Left renal cortex interstitium (tissue), 4 donors: ENCODE measurements around the gene AQR. TPM values are rescaled to one million over a fixed set of nuclear protein-coding genes. Genes with fewer than 3 reads are reported as not detected.
"Not testable (repeated sequence)": the region's sequence is repeated elsewhere in the genome, so short reads cannot be mapped to it uniquely, and the experiment has no call there.

Experiments
- DNase-seq, 4 donors: peaks; one replicate each; pipeline ENCODE4 v3.0.0-alpha.2; 2013; ENCODE audit warnings: low read depth in 4 of 4, low spot score in 2 of 4, missing footprints in 1 of 4
- polyA plus RNA-seq, 4 donors: library from polyadenylated mRNA; unstranded; fragments of 120-200 nt; gene quantifications; one replicate each; pipeline ENCODE4 v1.2.1, GENCODE V29; 2013; ENCODE audit not compliant: insufficient read length in 4 of 4

AQR gene
- polyA plus RNA-seq, 4 donors = 37.3 to 43.2 (median 41.4) TPM

- DNase-seq = no peak
Measured at GRCh38 chr15:34821831-34822230, 147.7 kb downstream of the AQR start.

GRCh38 chr15:34820110-34820509 is 149.4 kb downstream of the AQR start:
- DNase-seq = no peak

GRCh38 chr15:34818526-34818925 is 151.0 kb downstream of the AQR start:
- no peak for DNase-seq

- DNase-seq = no peak
Measured at GRCh38 chr15:34815836-34816235, 153.7 kb downstream of the AQR start.

GRCh38 chr15:34813446-34814190 is 155.9 kb downstream of the AQR start:
- no peak for DNase-seq

GRCh38 chr15:34812868-34813365 is 156.6 kb downstream of the AQR start:
- not testable (repeated sequence) for DNase-seq

- DNase-seq = no peak
Measured at GRCh38 chr15:34812369-34812768, 157.2 kb downstream of the AQR start.

- DNase-seq = no peak
Measured at GRCh38 chr15:34810443-34811129, 159.0 kb downstream of the AQR start.

GRCh38 chr15:34809186-34809585 is 160.4 kb downstream of the AQR start:
- no peak for DNase-seq

- no peak for DNase-seq
Measured at GRCh38 chr15:34808016-34808415, 161.5 kb downstream of the AQR start.

GRCh38 chr15:34807241-34807640 is 162.3 kb downstream of the AQR start:
- not testable (repeated sequence) for DNase-seq

- no peak for DNase-seq
Measured at GRCh38 chr15:34804776-34805175, 164.8 kb downstream of the AQR start.

GRCh38 chr15:34804113-34804512 is 165.4 kb downstream of the AQR start:
- no peak for DNase-seq

- DNase-seq = no peak
Measured at GRCh38 chr15:34802803-34803750, 166.5 kb downstream of the AQR start.

- DNase-seq = no peak
Measured at GRCh38 chr15:34802371-34802770, 167.2 kb downstream of the AQR start.

Other genes starting within 250 kb of the AQR start
- gene GJD2, start 214.7 kb downstream of the AQR start, polyA plus RNA-seq = under 1 TPM in 1 of 4 donors, not detected in 3; 0.06 TPM
- gene ACTC1, start 174.2 kb downstream of the AQR start, polyA plus RNA-seq = 1 to 10 TPM; 1.0 to 3.7 (median 1.4) TPM
- gene ZNF770, start 18.5 kb upstream of the AQR start, polyA plus RNA-seq = 10 to 100 TPM; 54.4 to 72.4 (median 61.0) TPM
- gene NANOGP8, start 115.6 kb upstream of the AQR start, polyA plus RNA-seq = under 1 TPM in 2 of 4 donors, not detected in 2; 0.53 to 0.73 TPM